Cardiac muscle cell (in vitro differentiated cells and primary cell): Measurements from ENCODE around the gene NBAS. TPM values are rescaled to one million over a fixed set of nuclear protein-coding genes. Genes with fewer than 3 reads are reported as not detected.

Experiments
- DNase-seq, 2 donors: peaks; one replicate each; pipeline versions ENCODE4 v3.0.0 to v3.0.0-alpha.2; 2010 to 2017; ENCODE audit warnings: low read depth in 1 of 2, low spot score in 1 of 2
- H3K27ac ChIP-seq: fragments of 200-600 bp; sonication (generic); 2 replicates; pipeline ENCODE4 v1.5.1; 2016
- H3K27me3 ChIP-seq: fragments of 200-600 bp; sonication (generic); 2 replicates; pipeline ENCODE4 v1.6.0; 2016; ENCODE audit warnings: control low read depth
- H3K36me3 ChIP-seq: fragments of 200-600 bp; sonication (generic); 2 replicates; pipeline ENCODE4 v1.5.1; 2016; ENCODE audit warnings: control low read depth
- H3K4me1 ChIP-seq: fragments of 200-600 bp; sonication (generic); 2 replicates; pipeline ENCODE4 v1.8.1; 2017; ENCODE audit warnings: low read depth, mild to moderate bottlenecking, mixed run types
- H3K4me3 ChIP-seq: fragments of 200-600 bp; sonication (generic); 2 replicates; pipeline ENCODE4 v1.5.1; 2016; ENCODE audit warnings: mild to moderate bottlenecking
- H3K9me3 ChIP-seq: fragments of 200-600 bp; sonication (generic); 2 replicates; pipeline ENCODE4 v1.5.1; 2017; ENCODE audit warnings: low read depth, mild to moderate bottlenecking, control low read depth
- polyA plus RNA-seq: library from polyadenylated mRNA; unstranded; fragments of >200 nt; fragmentation: Nextera tagmentation; extraction: Ambion mirVana; gene quantifications from 2 replicates; pipeline ENCODE4 v1.2.1, GENCODE V29; 2016
- total RNA-seq: library from RNA; depleted of rRNA; stranded (reverse); fragments of >200 nt; gene quantifications from 2 replicates; pipeline ENCODE4 v1.2.3, GENCODE V29; 2016
- TF ChIP-seq, protein P1 (sequence below): IDR thresholded peaks from 2 replicates; pipeline ENCODE4 v1.5.1; 2012; ENCODE audit warnings: low read depth, mild to moderate bottlenecking, low read length

Gene NBAS
- total and polyA plus RNA-seq, 2 experiments from 2014 or later, result 32.4 to 74.8 TPM

DNA sequence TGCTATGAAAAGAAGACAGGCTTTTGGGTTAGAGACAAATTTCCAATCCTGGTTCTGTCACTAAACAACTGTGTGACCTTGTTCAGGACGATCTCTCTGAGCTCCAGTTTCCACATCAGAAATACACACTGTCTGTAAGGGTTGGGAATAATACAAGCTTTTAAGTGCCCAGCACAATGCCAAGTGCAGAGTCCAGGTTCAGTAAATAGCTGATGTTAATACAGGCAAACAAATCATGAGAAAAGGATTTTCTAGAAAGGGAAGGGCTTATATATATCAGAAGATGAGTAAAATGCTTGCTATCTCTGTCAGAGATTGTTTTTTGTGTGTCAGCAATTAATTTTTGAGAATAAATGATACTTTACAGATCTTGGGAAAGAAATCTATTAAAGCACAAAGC lies 388.3 kb downstream of the NBAS start:
- H3K9me3 ChIP-seq, result no peaks in the 10 kb centered on the region
- H3K27ac ChIP-seq, result no peak overlapping the region
- H3K4me3 ChIP-seq, result no peak overlapping the region
- H3K4me1 ChIP-seq, result peaks cover 11% of the 10 kb centered on the region
- TF ChIP-seq, protein P1, sequence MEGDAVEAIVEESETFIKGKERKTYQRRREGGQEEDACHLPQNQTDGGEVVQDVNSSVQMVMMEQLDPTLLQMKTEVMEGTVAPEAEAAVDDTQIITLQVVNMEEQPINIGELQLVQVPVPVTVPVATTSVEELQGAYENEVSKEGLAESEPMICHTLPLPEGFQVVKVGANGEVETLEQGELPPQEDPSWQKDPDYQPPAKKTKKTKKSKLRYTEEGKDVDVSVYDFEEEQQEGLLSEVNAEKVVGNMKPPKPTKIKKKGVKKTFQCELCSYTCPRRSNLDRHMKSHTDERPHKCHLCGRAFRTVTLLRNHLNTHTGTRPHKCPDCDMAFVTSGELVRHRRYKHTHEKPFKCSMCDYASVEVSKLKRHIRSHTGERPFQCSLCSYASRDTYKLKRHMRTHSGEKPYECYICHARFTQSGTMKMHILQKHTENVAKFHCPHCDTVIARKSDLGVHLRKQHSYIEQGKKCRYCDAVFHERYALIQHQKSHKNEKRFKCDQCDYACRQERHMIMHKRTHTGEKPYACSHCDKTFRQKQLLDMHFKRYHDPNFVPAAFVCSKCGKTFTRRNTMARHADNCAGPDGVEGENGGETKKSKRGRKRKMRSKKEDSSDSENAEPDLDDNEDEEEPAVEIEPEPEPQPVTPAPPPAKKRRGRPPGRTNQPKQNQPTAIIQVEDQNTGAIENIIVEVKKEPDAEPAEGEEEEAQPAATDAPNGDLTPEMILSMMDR, result no peak
- DNase-seq, result no peak
- no peaks in the 10 kb centered on the region for H3K36me3 ChIP-seq
- H3K27me3 ChIP-seq, result no peaks in the 10 kb centered on the region

DNA sequence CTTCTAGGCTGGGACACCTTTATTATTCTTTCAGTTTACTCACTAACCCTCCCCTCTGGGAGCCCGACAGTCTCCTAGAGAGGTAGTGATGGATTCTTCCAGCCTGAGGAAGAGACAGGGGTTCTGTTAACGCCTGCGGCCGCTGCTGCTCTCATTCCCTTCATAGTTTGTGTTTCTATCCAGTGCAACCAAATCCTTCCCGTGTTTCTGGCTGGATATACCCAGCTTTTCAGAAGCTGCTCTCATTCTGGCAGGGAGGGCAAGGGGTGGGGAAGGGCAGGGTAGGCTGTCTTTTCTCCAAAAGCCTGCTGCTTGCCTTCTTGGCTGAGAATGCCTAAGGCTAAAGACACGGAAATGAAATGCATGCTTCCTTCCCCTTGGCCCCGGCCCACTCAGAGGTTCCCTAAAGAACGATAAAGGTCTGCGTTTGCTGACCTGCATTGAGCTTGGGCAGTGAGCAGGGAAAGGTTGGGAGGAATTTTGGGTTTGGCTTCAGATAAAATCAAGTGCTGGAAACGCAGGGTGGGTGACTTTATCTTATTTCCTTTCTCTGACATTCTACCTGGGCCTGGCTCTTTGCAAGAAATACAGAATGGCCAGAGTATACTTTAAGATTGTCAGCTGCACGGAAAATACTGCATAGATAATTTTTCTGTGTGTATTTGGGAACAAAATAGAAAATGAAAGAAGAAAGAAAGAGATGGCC lies 390.9 kb downstream of the NBAS start:
- TF ChIP-seq, protein P1, result no peak
- no peaks in the 10 kb centered on the region for H3K9me3 ChIP-seq
- peaks cover 11% of the 10 kb centered on the region for H3K4me1 ChIP-seq
- H3K4me3 ChIP-seq, result no peak overlapping the region
- peak in 1 of 2 donors; percentile 65 for DNase-seq
- H3K27me3 ChIP-seq, result no peaks in the 10 kb centered on the region
- no peaks in the 10 kb centered on the region for H3K36me3 ChIP-seq
- peak overlapping the region; percentile 22 for H3K27ac ChIP-seq

DNA sequence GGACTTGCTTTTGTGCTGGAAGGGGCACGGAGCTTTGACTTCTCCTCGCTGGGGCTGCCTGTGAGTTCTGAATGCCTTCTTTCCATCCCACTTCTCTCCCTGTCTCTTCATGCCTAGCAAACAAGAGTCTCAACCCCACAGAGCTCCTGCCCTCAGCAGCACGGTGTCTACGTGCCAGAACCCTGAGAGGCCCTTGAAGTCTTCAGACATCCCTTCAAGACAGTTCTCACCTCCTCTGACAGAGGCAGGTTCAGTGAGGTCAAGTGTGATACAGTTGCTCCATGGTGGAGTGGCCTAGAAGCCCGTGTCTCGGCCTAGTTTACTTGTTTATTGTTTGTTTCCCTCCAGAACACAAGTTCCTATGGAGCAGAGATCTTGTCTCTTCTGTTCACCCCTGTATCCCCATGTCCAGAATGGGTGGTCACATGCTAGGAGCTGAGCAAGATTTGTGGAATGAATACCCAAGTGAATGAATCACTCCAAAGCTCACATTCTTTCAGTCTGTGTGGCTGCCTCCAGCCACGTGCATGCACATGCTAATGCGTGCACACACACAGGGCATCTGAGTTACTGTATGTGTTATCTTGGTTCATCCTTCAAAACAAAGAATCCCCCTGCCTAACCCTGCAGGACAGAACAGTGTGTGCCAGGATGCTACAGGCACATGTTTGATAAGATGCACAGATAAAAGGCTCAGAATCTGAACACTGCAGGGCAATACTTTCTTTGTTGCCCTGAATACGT lies 391.6 kb downstream of the NBAS start:
- H3K4me1 ChIP-seq, result peaks cover 11% of the 10 kb centered on the region
- TF ChIP-seq, protein P1, result no peak
- H3K9me3 ChIP-seq, result no peaks in the 10 kb centered on the region
- no peaks in the 10 kb centered on the region for H3K36me3 ChIP-seq
- H3K4me3 ChIP-seq, result no peak overlapping the region
- H3K27ac ChIP-seq, result peak overlapping the region; percentile 22
- no peaks in the 10 kb centered on the region for H3K27me3 ChIP-seq
- DNase-seq, result peak in 1 of 2 donors; percentile 94

DNA sequence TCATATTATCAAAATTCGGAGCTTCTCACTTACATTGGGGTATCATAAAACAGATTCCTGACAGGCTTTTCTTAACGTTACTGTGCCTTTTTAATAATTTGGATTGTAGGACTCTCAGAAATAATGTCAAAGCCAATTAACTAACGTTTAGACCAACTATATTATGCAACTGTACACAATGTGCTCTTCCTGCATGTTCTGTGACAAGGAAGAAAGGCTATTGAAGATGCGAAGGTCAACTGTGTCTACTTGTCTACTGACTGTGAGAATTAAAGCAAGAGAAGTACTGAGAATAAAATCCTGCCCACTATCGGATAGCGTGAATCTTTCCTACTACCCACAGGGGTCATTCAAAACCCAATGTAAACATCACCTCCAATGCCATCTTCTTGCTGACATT lies 393.0 kb downstream of the NBAS start:
- no peaks in the 10 kb centered on the region for H3K36me3 ChIP-seq
- no peak overlapping the region for H3K27ac ChIP-seq
- TF ChIP-seq, protein P1, result no peak
- no peaks in the 10 kb centered on the region for H3K9me3 ChIP-seq
- peaks cover 13% of the 10 kb centered on the region for H3K4me1 ChIP-seq
- DNase-seq, result no peak
- H3K27me3 ChIP-seq, result no peaks in the 10 kb centered on the region
- H3K4me3 ChIP-seq, result no peak overlapping the region

DNA sequence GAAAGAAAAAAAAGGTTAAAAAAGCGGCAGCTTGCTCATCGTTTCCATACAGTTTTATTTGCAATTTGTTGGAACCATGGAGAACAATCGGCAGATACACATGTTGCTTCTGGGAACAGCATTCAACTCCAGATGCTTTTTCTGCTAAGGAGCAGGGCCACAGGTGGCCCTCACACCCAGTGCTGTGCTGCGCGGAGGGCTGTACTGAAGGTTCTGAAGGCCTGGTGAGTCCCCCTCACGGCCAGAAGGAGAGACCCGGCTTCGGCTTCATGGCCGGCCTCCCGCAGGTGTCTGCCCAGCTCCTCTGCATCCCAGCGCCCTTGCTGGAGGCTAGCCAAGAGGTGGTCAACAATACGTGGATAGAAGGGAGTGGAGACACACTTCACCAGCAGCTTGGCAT lies 394.3 kb downstream of the NBAS start:
- no peak overlapping the region for H3K27ac ChIP-seq
- TF ChIP-seq, protein P1, result no peak
- DNase-seq, result no peak

More for the DNA sequence above, 394.3 kb downstream of the NBAS start:
- H3K36me3 ChIP-seq, result no peaks in the 10 kb centered on the region
- H3K27me3 ChIP-seq, result no peaks in the 10 kb centered on the region
- no peaks in the 10 kb centered on the region for H3K9me3 ChIP-seq
- no peak overlapping the region for H3K4me3 ChIP-seq
- H3K4me1 ChIP-seq, result peaks cover 19% of the 10 kb centered on the region
